Dedifferentiated amniotic fluid mesenchymal stem cell (primary cell): Measurements from ENCODE around the gene FXR1.
A peak's percentile ranks its signal among the peaks of the same experiment; 100 is the strongest.
"Not testable (repeated sequence)": the region's sequence is repeated elsewhere in the genome, so short reads cannot be mapped to it uniquely, and the experiment has no call there.

Source experiments
- DNase-seq: peaks from one replicate; pipeline ENCODE4 v3.0.0-alpha.2; 2016; ENCODE audit errors: extremely low spot score

The FXR1 gene

DNA sequence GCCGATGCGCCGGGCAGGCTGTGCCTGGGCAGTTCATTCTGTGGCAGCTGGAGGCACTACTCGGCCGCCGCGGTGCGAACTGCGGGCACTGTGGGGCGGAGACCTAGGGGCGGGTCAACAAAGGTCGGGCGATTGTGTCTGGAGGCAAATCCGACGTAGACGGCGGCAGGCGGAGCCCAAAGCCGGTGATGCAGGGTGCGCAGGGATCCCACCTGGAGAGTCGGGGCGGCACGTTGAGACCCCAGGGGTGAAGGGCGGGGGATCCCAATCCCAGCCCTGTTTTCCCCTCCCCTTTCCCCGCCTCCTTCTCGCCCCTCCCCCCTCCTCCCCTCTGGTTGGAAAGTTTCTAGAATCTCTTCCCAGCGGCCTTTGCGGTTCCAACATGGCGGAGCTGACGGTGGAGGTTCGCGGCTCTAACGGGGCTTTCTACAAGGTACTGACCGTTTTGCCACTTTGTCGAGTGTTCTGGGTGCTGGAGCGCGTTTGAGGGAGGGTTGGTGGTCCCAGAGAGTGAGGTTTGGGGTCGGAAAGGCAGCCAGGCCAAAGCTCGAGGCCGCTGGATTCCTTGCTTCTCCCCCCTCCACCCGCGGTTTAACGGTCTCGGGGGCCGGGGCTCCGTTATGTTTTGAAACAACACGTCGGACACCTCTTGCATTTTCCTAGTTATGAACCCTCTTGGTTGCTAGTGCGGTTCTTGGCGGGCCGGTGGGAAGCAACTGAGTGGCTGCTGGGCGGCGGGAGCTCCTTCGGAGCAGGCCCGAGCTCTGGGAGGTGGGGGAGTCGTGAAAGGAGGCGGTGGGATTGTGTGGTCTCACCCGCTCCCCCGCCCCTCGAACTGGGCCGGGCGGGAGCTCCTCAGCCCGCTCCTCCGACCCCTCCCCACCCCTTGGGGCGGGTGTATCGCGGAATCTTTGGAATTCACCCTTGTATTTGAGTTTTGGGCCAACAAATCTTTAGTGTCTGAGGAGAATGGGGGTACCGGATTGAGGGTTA is at the start of gene FXR1:
Gene FXR1 (plus strand): TSS at position 367 of the 993 bp plus-strand sequence. CDS start 16 bp downstream, at position 383.
- peak; percentile 80 for DNase-seq

DNA sequence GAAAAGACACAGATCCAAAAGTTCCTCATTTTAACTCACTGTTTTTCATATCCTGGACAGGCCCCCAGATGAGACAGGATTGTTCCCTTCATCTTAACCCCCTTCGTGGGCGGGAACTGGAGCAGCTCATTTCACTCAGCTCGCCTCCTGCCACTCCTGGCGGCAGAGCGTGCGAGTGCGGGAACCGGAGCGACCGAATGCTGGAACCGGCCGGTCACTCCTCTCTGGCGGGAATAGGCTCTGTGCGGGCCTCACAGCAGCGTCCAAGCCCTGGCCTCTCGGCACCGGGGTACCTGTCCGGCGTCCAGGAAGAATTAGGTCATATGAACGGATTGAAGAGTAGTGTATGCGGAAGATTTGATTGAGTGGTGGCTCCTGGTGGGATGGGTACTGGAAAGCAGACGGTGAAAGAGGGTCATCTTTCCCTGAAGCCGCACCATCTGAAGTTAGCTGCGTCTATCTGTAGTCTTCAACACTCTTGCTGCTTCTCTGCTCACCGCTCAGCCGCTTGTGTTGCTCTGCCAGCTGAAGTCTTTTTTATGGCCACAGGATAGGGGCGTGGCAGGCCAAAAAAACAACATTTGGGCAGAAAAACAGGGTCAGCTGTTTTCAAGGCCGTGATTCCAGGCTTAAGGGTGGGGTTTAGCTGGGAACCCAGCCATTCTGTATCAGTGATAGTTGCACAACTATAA is 42.3 kb upstream of the FXR1 start:
- peak; percentile 21 for DNase-seq

DNA sequence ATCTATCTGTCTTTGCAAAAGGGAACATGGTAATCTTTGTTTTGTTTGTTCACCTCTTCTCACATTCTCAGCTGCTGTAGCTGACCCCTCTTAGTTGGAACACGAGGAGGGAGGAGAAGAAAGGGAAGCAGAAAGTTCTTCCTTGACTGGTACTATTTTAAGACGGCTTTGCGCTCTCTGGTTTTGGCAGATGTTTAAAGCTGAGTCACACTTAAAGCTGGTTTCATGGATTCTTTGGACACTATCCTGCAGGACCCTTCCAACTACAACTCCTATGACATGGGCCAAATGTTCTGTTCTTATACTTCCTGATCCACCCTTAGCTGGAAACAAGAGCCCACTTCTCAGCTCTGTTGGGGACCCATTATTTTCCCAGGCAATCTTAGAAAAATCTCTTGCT is 40.6 kb upstream of the FXR1 start:
- DNase-seq: no peak

DNA sequence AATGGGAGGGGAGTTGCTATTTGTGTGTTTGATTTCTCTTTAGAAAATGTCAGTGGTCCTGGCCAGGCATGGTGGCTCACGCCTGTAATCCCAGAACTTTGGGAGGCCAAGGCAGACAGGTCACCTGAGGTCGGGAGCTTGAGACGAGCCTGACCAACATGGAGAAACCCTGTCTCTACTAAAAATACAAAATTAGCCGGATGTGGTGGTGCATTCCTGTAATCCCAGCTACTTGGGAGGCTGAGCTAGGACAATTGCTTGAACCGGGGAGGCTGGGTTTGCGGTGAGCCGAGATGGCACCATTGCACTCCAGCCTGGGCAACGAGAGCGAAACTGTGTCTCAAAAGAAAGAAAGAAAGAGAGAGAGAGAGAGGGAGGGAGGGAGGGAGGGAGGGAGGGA is 40.0 kb upstream of the FXR1 start:
- DNase-seq: not testable (repeated sequence)

DNA sequence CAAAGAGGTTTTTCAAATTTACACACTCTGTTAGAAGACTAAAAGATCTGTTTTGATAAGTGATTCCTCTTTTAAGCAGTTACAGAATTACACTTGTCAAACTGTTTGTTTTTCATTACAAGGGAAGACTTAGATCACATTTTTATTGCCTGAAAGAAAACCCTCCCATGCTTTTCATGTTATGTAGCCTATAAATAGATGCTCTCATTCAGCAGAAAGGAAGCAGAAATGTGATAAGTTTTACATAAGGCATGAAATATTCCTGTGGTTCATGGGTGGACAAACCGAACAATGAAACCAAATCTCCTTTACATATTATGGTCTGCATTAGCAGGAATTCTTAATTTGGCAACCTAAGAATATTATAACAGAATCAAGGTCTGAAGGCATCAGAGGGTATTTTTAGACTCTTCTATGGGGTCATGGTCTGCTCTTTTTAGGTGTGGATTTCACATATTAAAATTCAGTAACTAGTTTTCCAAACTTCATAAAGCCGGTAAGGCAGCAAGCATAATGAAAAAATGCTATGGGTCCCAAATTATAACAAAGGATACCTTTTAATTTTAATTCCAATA is 37.3 kb upstream of the FXR1 start:
- DNase-seq: no peak

DNA sequence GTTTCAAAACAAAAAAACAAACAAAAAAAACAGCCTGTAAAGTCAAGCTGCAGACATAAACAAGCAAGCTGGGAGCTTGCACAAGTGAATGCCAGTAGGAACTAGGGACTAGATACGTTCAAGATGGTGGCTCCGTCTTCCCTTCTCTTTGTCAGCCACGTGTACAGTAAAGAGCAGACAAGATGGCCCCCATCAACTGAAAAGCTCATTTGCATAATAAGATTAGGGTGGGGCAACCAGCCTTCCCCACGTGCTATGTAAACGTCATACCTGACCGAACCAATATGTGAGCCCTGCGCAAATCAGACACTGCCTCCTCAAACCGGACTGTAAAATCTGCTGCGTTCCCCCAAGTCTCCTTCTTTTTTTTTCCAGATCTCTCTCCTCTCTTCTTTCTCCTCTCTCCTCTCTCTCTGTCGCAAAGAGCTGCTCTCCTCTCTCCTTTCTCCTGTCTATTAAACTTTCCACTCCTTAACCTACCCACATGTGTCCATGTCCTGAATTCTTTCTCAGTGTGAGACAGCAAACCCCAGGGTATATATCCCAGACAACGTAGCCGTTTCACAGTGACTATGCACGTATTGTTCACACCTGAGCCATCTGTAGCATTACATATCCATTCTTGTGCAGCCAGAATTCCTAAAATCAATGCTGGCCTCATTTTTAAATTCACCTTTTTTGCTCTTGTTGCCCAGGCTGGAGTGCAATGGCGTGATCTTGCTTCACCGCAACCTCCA is 31.2 kb upstream of the FXR1 start:
- DNase-seq: no peak

DNA sequence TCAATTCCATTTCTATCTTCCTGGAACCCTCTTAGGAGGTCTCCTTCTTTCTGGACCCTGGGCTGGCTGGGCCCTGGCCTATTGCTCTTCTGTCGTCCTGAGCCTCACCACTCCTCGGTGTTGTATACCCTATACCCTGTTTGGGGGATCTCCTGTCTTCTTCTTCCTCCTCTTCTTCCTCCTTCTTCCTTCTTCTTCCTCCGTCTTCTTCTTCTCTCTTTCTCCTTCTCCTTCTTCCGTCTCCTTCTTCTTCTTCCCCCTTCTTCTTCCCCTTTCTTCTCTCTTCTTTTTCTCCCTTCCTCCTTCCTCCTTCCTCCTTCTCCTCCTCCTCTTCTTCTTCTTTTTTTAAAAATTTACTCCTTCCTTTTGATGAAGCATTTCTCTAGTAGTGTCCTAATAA is 30.4 kb upstream of the FXR1 start:
- no peak for DNase-seq

DNA sequence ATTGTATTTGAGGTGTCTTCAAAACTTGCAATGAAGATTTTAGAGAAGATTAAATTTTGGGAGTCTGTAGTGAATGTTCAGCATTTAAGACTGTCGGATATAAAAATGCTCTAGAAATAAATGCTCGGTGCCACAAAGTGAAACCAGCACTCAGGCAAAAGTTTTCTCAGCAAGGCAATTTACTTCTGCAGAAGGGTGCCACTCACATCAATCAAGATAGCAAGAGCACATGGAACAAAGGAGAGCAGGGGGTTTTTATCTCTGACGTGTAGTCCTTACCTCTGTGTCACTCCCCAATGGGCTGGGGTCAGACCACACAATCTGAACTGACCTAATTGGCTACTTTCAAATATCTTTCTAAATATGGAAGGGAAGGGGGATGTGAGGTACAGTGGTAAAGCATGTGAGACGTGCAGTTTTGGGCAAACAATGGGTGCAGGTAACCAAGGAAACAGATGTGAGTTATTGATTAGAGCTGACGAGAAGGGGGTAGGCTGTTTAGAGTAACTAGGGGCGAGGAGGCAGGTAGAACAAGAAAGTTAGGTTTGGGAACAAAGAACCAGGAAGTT is 23.4 kb upstream of the FXR1 start:
- no peak for DNase-seq

DNA sequence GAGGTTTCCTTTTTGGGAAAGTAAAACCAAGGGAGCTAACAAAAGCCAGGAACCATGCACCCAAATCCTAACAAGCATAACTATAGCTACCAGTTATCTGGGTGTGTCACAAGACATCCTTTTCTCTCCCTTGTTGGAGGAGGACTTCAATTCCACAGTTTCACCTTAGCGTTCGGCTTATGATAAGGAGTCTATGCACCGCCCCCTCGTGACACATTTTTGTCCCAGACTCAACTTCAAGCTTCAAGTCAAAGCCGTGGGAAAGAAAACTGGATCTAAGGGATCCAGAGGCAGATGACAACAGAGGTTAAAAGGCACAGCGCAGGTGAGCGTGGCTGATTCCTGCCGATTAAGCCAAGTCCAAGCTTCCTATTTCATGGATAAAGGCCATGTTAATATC is 13.9 kb upstream of the FXR1 start:
- DNase-seq: no peak

DNA sequence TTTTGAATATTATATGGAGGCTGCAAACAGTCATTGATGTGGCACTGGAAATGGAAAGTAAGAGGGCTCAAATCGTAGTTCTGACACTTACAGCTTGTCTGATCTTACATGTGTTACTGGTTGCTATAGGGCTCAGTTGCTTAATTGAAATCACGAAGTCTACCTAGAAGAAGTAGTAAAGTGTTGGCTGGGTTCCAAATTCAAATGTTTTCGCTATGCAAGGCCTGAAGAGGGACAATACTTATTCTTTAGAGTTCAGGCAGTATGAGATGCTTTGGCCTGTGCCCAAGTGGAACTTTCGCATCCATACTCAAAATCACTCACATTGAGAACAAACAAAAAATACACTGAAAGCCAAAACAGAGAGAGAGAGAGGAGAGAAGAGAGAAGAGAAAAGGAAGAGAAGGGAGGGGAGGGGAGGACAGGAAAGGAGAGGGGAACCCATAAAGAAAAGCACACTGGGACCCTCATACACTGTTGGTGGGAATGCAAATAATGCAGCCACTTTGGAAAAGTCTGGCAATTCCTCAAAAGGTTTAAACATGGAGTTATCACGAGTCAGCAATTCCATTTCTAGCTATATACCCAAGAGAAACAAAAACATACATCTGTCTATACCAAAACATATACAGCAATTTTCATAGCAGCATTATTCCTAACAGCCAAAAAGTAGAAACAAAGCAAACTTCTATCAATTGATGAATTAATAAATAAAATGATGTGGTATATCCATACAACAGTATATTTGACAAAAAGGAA is 2.9 kb upstream of the FXR1 start:
- no peak for DNase-seq

DNA sequence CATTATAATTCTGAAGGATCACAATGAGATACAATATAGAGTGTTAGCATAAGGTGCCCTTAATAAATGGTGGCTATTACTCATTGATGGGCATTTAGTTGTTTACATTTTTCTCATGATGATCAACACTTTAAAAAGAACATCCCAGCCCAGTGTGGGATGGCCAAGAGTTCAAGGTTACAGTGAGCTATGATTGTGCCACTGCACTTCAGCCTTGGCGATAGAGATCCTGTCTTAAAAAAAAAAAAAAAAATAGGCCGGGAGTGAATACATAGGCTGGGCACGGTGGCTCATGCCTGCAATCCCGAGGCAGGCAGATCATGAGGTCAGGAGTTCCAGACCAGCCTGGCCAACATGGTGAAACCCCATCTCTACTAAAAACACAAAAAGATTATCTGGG is 1.6 kb upstream of the FXR1 start:
- no peak for DNase-seq

DNA sequence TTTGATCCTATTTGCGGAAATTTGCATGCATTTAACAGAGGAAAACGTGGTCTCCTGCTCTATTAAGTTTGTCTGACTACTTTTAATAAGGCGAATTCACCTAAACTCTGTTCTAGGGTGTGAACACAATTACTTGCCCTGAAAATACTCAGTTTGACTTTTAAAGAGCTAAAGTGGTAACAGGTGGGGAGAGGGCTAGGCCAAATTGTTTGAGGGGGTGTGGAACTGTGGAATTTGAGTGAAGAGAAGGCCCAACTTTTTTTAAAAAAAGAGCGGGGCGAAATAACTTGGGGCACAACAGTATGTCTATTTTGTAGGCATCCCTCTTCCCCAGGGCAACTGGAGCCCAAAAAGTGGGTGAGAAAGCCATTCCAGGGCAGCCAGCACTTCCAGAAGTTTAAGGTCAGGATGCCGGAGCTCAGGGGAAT is 580 bp upstream of the FXR1 start:
- DNase-seq: no peak

DNA sequence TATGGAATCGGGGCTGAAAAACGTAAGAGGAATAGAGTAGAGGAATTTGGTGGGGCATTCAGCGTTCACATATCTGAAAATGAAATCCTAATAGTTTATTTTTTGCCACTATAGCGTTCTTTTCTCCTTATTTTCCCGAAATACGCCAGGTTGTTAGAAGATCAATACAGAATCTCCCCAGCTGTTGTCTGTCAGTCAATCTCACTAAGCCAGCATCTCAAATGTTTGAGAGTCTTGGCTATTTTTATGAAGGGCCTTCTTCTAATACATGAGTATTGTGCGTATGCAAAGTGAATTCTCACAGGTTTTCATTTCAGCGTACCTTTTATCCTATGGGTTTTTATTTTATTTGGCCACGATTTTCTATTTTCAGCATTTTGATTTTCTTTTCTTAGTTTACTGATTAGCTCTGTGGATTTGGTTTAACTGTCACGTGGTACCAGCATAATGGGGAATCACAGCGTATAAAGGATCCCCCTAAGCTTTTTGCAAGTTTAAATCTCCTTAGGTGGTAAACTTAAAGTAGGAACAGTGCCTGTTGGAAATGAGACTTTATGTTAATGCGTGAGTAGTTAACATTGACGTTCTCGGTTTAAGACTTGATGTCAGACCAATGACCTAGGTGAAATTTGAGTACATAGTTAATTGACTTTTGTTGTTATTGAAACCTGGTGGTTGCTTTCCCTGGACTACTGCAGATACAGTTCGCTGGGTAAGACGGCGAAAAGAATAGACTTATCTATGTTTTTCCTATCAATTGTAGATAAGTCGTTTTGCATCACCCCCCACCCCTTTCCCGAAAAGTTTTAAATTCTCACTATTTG is 1.3 kb downstream of the FXR1 start:
- no peak for DNase-seq

DNA sequence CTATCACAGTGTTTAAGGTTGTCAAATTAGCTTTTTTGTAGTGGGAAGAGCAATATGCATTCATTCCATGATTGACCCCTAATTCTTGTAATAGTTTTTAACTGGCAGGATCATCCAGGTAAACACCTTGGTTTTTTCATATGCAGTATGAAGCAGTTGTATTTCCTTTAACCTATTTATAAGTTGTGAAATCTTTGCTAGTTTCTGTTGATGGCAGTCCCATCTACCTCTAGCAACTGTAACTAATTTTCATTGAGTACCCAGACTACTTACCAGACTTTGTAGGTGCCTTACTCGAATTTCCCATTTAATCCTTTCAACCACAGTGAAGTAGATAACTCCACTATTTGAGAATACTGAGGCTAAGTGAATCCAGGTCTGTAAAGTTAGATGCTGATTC is 6.1 kb downstream of the FXR1 start:
- no peak for DNase-seq

DNA sequence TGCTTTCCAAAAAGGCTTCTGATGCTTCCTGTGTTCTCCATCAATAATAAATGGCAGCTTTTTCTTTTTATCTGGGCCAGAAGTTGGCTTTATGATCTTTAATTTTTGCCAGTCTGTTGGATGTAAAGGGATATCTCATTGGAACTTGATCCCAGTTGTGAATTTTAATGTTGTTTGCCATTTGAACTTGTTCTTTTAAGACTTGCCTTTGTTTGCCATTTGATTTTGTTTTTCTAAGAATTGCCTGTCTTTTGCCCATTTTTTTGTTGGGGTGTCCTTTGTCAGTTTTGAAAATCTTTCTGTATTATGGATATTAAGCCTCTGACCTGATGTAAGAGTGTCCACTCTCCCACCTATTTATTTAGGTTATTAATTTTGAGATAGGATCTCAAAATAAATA is 9.8 kb downstream of the FXR1 start:
- DNase-seq: no peak

DNA sequence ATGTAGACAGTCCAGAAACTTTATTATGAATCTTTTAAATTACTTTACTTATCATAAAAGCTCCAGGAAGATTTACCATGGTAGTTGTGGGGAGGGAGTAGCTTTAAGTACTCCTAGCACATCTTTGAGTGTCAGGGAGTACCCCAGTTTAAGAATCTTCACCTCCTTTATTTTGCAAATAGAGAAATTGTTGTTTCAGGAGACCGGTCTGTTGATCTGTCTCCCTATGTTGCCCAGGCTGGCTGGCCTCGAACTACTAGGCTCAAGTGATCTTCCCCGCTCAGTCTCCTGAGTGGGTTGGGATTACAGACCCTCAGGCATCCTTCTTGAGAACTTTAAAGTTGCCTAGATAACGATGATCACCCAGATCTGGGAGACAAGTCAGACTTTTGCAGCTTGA is 11.1 kb downstream of the FXR1 start:
- no peak for DNase-seq

DNA sequence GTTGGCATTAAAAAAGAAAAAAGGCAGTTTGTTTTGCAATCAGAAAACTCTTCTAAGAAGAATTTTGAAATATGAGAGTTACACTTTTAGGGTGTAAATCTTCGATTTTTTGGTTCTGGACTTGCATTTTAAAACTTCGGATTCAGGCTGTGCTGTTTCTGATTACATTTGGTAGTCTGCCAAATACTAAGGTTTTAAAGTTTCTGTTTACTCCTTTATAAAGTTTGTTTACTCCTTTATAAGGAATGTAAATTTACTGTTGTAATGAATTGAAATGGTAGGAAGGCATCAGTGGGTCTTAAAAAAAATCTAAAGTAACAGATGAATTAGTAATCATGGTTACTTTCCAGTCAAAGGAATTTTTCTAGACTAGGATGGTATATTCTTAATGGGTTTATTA is 14.1 kb downstream of the FXR1 start:
- peak; percentile 36 for DNase-seq

DNA sequence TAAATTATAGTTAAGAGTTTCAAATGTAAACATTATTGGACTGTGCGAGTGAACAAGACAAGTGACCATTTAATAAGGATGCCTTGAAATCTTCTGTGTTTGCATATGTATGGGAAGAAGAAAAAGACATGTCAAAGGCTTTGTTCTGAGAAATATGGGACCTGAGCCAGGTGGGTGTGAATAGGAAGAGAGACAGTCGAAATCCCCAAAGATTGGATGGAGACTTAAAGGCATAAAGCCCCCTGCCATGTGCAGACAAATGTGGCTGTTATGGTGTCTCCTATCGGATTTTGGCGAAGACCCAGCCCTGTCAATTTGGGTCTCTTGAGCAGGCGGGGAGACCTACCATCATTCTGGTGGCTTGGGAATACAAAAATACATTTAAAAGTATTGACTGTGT is 16.9 kb downstream of the FXR1 start:
- no peak for DNase-seq

DNA sequence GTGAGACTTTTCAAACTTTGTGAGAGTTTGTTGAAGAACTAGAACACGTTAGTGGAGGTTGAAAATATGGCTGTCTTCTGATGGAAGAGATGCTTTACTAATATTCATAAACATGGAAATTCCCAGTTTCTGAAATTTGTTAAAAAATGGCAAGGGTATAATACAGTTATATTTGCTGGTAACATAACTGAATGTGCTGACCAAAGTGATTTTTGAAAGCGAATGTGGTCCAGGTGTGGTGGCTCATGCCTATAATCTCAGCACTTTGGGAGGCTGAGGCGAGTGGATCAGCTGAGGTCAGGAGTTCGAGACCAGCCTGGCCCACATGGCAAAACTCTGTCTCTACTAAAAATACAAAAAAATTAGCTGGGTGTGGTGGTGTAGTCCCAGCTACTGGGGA is 18.1 kb downstream of the FXR1 start:
- DNase-seq: no peak

DNA sequence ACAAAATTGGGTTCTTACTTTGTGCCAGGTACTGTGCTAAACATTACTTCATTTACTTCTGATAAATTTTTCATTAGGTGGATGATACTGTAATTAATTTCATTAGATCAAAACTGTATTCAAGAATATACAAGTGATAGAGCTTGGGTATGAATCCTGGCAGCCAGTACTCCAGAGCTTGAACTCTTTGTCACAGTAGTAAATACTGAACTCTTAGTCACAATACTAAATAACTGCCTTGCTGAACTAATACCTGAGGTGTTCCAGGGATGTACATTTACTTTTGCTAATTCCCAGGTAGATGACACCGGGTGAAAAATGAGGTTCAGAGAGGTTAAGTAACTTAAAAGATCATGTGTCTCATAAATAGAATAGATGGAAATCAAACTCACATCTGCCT is 20.3 kb downstream of the FXR1 start:
- DNase-seq: no peak
